Right kidney (tissue), 9 donors: ENCODE measurements around the gene SALL4.
A peak's percentile ranks its signal among the peaks of the same experiment; 100 is the strongest.
"Not testable (repeated sequence)": the region's sequence is repeated elsewhere in the genome, so short reads cannot be mapped to it uniquely, and the experiment has no call there.

Experiments
- DNase-seq: peaks from one replicate; pipeline ENCODE4 v3.0.0-alpha.2; 2016
- long read RNA-seq, 8 donors: transcript quantifications; one replicate each; lab custom pipeline, GENCODE V29; 2026

Gene SALL4
- long read RNA-seq, donor 1, partial matches to known transcripts: 0 of 2 reads
- long read RNA-seq, donor 1, other reads (novel, unspliced or antisense): 0 of 2 reads
- long read RNA-seq, donor 2: 0 reads
- long read RNA-seq, donor 3: 0 reads
- long read RNA-seq, donor 4, partial matches to known transcripts: 0 of 1 reads
- long read RNA-seq, donor 4, other reads (novel, unspliced or antisense): 0 of 1 reads
- long read RNA-seq, donor 5, full-length matches to known transcripts: 1 of 1 reads
- long read RNA-seq, donor 5, partial matches to known transcripts: 0 of 1 reads
- long read RNA-seq, donor 5, other reads (novel, unspliced or antisense): 0 of 1 reads
- long read RNA-seq, donor 6: 0 reads
- long read RNA-seq, donor 7, partial matches to known transcripts: 15 of 16 reads
- long read RNA-seq, donor 7, other reads (novel, unspliced or antisense): 0 of 16 reads
- long read RNA-seq, donor 8: 0 reads

- DNase-seq: peak; percentile 70
These were observed at the start of gene SALL4 for GRCh38 chr20:51802170-51802751. SALL4 (minus strand) TSS chr20:51802521; CDS start chr20:51802408, 113 bp downstream.

GRCh38 chr20:51848346-51848745 lies 46.0 kb upstream of the SALL4 start:
- no peak for DNase-seq

- no peak for DNase-seq
These were observed 38.5 kb upstream of the SALL4 start for GRCh38 chr20:51840865-51841264.

- DNase-seq: no peak
These were observed 35.6 kb upstream of the SALL4 start for GRCh38 chr20:51837876-51838420.

GRCh38 chr20:51837436-51837835 lies 35.1 kb upstream of the SALL4 start:
- DNase-seq: no peak

- no peak for DNase-seq
These were observed 31.0 kb upstream of the SALL4 start for GRCh38 chr20:51833326-51833725.

- peak; percentile 15 for DNase-seq
These were observed 30.0 kb upstream of the SALL4 start for GRCh38 chr20:51832276-51832675.

GRCh38 chr20:51831866-51832265 lies 29.5 kb upstream of the SALL4 start:
- DNase-seq: peak; percentile 16

- DNase-seq: no peak
These were observed 28.2 kb upstream of the SALL4 start for GRCh38 chr20:51830538-51830937.

GRCh38 chr20:51828762-51829161 lies 26.4 kb upstream of the SALL4 start:
- no peak for DNase-seq

- no peak for DNase-seq
These were observed 24.1 kb upstream of the SALL4 start for GRCh38 chr20:51826372-51826771.

- no peak for DNase-seq
These were observed 16.2 kb upstream of the SALL4 start for GRCh38 chr20:51818479-51819008.

- not testable (repeated sequence) for DNase-seq
These were observed 14.5 kb upstream of the SALL4 start for GRCh38 chr20:51816856-51817255.

GRCh38 chr20:51815383-51816076 lies 13.2 kb upstream of the SALL4 start:
- DNase-seq: no peak

GRCh38 chr20:51812861-51813260 lies 10.5 kb upstream of the SALL4 start:
- no peak for DNase-seq

GRCh38 chr20:51811514-51812128 lies 9.3 kb upstream of the SALL4 start:
- no peak for DNase-seq

GRCh38 chr20:51811042-51811355 lies 8.7 kb upstream of the SALL4 start:
- no peak for DNase-seq

- no peak for DNase-seq
These were observed 8.1 kb upstream of the SALL4 start for GRCh38 chr20:51810155-51811041.

- no peak for DNase-seq
These were observed 5.5 kb upstream of the SALL4 start for GRCh38 chr20:51807720-51808250.

GRCh38 chr20:51804754-51805153 lies 2.4 kb upstream of the SALL4 start:
- no peak for DNase-seq
